NCI-H146 treated with DMSO at 0.1 percent for 48 hours (cell line): Measurements from ENCODE around the gene PAK5.

Experiments used
- DNase-seq: peaks from one replicate; lab custom pipeline; 2025; ENCODE audit not compliant: unreplicated experiment; lab: John Stamatoyannopoulos, UW

Gene PAK5

DNA sequence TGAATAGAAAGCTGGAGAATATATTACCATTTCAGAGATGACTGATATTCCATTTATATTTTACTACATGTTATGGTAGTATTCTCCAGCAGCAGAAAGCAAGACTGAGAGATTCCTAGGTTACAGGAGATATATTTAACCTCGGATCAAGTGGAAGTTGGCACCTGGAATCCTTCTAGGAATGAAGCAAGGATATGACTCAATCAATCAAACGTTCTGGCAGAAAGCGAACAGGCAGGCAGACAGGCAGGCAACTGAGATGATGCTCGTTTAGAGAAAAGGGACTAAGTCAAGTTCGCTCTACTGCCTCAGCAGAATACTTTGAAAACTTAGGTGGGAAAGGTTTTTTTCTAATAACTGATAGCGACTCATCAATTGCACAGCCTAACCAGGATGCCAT is 46.2 kb downstream of the PAK5 start:
- DNase-seq = no peak

DNA sequence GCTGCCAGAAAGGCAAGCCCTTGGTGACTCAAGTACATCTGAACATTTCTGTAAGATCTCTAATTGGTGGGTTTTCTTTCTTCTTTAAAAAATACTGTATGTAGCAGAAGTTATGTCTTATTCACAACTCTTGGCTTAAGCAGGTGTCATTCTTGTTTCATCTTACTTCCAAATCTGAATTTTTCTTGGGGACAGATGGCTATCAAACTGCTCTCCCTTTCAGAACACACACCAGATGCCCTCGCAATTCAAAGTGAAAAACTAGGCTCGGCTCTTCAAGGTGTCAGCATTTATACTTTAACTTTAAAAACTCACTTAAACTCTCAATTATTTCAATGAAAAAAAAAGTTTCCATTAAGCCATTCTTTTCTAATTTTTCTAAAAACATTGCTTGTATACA is 49.7 kb downstream of the PAK5 start:
- DNase-seq = no peak

DNA sequence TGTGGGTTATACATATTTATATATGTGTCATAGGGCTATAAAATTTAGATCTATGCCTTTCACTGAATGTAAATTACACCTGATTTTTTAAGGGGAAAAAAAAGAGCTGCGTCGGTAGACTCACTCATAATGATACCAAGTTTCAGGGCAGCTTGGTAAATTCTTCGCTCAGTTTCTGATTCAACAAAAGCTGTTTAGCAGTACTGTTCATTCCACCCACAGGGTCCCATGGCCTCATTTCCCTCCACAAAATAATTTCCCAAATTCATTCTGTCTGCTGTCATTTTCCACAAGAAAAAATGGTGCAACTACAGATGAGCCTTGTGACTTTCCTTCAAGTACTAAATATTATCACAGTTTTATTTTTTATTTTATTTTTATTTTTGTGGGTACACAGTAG is 63.7 kb downstream of the PAK5 start:
- DNase-seq = no peak

DNA sequence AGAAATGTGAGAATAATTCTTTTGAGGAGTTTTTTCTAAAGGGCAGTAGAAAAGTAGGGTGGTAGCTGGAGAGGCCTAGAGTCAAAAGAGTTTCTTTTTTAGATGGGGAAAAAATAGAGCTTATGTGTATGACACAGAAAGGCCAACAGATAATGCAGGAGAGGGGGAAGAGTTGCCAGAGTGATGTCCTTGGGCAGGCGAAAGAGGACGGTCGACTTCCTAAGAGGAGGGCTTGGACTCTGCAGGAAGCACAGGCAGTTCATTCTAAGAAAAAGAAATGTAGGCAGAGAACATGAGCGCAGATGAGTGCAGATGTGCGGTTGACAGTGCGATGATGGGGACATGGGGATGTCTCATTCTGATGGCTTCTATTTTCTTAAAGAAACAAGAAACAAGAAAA is 68.9 kb downstream of the PAK5 start:
- no peak for DNase-seq

DNA sequence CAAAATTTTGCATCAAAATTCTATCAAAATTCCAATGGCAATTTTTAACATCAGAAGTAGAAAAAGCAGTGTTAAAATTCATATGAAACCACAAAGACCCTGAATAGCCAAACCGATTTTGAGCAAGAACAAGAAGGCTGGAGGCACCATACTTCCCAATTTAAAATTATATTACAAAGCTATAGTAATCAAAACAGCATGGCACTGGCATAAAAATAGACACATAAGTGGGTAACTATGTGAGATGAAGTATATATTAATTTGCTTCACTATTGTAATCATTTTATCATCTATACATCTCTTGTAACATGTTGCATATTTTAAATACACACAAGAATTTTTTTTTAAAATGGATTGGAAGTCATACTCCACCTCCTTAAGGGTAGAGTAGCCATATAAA is 77.4 kb downstream of the PAK5 start:
- no peak for DNase-seq

DNA sequence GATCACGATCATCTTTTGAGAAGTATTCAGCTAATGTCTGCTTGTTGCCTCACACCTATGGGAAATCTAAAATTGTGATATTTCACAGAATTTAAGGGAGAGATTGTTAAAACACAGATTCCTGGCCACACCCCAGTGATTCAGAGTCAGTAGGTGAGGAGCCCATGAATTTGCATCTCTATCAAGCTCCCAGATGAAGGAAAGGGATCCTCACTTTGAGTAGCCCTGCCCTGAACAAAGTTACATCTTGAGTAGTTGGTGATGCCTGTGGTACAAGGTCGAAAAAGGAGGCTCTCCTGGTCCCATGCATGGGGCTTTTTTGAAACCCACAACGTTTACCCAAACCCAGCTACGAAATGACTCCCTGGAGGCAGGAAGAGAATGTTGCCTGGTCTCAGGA is 79.5 kb downstream of the PAK5 start:
- DNase-seq = no peak

DNA sequence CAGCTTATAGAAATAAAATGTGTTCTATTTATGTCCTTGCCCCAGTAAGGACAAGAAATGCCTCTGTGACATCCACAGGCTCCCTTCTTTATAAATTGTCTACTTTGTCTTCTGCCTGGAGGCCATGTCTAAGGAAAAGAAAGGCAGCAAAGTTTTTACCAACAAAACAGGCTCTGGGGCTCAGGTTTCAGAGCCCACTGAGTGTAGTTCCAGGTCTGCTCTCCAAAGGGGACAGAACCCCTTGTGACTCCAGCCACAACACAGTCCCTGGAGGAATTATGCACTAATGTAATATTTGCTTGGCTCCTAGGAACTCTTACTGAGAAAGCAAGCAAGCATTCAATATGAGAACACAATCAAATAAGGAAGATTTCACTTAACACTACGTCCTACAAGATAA is 80.1 kb downstream of the PAK5 start:
- no peak for DNase-seq

DNA sequence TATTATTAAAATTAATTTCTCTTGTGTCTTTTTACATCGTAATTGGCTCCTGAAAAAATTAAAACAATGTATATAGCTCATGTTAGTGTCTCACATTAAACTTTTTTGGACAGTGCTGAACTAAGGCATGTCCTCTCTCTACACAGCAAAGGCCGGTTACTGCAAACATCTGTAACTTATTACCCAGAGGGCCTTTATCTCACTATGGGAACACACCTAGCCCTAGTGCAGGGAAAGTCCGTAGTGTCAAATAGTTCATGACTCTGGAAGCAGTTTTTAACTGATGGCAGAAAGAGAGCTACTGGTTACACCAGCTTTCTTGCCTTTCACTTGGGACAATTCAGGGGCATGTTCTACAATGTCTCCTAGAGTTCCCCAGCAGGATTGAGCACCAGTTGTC is 82.2 kb downstream of the PAK5 start:
- DNase-seq = no peak

DNA sequence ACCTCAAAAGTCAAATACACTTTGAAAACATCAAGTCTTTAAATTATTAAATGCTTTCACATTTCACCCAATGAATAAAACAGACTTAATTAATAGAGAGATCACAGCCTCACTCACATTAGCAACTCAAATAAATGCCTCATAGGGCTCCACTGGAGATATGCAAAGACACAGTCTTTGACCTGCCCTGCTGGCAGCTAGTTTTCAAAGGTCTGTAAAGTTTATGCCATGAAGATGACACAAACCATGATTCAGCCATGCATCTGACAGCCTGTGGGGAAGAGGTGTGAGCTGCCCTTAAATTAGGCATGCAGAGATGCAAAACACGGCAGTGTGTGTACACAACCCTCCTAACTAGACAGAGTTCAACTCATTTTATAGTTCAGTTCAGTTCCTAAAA is 83.6 kb downstream of the PAK5 start:
- DNase-seq = no peak

DNA sequence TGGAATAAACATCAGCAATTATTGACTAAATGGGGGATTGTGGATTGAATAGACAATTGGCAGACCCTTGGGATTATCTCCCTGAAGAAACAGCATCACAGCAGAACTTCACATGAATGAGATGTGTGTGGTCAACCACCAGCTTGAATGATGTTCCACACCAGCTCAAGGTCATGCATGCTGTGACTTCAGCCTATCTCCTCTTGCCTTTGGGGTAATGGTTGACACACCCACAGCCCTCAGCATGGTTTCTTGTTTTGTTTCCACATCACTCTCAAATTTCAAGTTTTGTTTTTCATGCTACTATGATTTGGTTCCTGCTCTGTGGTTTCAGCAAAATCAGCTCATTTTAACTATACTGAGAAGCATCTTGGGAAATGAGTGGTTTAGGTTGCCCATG is 94.3 kb downstream of the PAK5 start:
- no peak for DNase-seq

DNA sequence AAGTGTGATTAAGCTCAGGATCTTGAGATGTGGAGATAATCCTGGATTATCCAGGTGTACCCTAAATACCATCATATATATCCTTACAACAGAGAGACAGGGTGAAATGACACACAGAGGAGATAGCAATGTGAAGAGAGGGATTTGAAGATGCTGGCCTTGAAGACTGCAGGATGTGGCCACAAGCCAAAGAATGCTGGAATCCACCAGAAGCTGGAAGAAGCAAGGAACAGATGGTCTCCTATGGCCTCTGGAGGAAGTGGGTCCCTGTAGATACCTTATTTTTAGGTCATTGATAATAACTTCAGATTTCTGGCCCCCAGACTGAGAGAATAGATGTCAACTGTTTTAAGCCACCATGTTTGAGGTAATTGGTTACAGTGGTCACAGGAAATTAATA is 95.0 kb downstream of the PAK5 start:
- no peak for DNase-seq

DNA sequence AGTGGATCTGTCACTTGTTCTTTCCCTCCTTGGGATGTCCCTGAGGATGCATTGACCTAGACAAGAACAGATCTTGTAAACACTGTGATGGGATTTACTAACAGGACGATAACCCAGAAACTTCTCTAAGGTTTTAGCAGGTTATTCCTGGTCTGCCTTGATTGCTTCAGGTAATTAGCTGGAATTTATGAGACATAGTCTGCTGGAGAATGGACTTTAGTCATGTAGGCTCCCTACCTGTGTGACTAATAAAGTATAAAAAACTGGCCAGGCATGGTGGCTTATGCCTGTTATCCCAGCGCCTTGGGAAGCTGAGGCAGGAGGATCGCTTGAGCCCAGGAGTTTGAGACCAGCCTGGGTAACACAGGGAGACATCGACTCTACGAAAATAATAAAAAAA is 96.1 kb downstream of the PAK5 start:
- no peak for DNase-seq

DNA sequence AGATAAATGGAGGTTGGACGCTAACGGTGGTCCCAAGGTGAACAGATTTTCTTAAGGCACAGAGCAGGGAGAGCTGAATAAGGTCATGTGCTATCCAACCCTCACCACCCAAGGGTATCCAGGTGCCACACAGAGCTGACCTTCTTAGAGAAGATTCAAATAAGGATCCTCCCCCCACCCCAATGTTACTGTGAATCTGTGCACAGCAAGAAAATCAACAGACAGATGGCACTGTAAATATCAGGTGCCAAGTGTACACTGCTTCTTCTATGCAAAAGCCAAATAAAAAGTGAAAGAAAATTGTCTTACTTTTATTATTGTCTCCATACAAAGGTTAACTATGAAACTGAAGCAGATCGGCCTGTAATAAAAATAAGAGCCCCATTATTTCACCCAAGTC is 96.9 kb downstream of the PAK5 start:
- DNase-seq = no peak

DNA sequence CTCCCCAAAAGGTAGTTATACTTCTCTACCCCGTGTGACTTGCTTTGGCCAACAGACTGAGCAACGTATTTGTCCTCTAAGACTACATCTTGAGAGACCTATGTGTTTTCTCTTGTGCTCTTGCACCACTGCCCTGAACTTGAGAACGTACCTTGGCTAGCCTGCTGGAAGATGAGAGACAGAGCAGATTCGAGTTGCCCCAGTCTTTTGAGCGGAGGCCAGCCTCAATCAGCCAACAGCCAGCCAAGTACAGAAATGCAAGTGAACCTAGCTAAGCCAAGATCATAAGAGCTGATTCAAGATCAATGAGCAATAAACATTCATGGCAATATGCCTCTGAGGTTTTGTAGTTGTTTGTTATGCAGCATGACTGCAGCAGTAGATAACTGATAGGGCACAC is 98.4 kb downstream of the PAK5 start:
- no peak for DNase-seq

DNA sequence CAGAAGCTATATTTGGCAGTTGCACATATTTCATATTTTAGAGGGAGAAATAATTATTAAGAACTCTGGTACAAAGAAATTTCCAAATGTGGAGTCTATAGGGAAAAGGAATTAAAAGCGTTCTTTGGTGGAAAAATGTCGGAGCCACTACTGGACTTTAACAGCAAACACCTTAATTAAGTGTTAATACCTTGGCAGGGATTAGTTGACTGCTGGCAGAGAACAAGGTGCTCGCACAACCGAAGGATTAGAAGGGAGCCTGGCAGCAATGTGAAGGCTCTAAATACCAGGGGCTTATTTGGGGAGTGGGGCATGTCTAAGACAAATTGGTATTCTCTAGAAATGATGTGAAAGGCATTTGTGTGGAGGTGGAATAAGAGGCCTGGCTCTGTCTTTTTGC is 98.9 kb downstream of the PAK5 start:
- DNase-seq = no peak

DNA sequence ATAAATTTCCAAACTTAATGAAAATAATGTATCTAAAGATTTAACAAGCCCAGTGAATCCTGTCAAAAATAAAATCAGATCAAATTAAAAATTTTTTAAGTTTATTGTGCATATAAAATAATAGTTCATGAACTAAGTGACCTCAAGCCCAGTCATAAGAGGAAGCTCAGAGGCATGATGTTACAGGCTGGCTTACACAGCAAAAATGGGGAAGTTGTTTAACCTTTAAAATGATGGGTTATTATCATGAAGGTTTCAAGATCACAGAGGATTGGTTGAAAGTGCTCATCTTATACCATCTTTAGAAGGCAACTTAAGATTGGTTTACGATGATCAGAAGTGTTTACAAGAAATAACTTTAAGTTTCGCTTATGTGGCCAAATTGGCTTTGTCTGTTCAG is 102.5 kb downstream of the PAK5 start:
- DNase-seq = no peak

DNA sequence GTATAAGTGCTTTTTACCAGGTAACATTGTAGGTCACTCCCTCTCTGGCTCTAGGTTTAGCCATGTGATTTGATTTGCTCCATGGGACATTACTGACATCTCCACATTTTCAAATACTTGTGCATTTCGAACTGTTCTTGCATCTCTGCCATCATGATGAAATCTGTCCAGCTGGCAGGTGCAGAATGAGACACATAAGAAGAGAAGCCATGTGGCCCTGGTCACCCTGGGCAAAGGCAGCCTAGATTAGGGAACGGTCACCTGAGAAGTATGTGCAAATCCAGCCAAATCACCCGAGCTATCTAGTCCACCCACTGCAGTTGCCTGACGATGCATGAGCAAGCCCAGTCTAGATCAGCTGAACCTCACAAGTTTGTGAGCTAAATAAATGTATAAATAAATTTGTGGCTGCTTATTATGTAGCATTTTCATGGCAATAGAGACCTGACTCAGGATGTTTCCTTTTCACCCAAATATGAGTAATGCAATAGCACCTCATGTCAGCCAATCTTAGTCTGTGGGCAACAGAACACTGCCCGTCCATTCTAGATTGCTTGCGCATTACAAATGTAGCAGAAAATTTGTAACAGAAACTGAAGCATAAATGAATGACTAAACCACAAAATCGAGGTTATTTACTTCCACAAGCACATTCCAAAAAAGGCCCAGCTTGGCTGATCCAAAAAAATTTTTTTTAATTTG is 115.2 kb downstream of the PAK5 start:
- no peak for DNase-seq

DNA sequence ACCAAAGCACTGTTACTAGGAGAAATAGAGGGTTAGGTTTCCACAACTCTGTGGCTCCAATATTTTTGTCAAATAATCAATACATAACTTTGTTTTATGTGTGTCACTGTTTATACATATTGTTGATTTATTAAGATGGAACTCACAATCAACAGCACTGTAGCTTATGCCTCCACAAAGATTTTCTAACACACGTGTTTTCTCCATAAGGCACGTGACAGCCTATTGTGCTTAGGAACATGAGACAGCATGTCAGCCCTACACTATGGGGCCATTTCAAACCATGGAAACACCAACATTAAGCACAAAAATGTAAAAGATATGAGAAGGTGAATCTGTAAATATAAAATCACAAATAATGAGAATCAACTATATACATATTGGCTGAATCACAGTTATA is 127.0 kb downstream of the PAK5 start:
- DNase-seq = no peak

DNA sequence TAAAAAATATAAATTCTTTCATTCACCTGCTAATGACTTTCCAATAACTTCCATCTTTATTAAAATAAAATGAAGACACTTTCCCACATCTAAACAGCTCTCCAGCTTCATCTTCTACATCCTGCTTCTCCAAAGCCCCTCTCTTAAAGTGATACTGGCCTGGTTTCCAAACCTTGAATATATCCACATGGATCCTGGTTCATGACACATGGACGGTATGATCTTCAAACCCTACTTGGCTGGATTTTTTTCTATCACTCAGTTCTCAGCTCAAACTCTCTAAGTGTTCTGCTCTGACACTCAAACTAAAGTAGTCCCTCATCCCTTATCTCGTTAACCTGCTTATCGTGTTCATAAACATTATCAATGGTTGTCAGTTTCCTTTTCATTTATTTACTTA is 128.2 kb downstream of the PAK5 start:
- no peak for DNase-seq

DNA sequence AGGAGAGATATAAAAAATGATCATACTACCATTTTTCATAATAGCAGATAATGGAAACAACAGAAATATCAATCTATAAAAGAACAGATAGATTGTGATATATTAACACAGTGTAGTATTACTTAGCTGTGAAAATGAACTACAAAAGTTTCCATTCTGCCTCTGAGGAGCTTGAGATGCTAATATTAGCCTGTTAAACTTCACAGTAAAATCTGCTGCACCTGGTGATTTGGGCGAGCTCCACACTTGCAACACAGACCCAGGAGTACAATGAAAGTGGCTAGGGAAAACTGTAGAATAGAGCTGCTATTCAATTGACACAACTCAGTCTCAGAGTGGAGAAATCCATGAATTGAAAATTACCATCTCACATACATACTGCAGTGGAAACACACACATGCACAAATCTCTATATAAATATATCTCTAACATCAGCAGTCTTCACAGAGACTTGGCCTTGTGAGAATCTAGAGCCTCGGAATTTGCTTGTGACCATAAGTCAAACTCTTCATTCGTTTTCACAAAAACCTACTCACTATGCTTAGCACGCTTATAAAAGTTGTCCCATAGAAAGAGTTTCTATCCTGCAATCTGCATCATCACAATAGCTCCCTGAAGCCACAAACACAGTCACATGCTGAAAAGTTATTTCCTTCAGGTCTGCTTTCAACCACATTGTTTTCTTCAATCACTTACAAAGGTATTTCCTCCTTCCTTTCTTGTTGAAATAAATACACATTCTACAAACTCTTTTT is 133.0 kb downstream of the PAK5 start:
- no peak for DNase-seq

DNA sequence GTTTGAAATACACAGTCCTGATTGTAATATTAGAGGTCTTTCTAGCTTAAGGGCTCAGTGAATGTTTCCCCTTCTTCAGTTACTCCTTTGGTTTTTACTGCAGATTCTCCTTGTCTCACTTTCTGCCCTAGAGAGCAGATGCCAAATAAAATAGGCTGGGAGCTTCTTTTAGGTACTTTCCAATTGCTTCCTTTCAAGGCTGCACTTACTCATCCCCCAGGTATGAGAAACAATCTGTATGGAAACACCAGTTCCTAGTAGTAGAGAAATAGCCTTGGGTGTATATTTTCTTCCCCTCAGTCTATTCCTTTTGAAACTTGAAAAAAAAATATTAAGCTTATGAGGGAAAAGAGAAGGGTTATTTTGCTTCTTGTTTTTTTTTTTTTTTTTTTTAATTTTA is 139.7 kb downstream of the PAK5 start:
- no peak for DNase-seq

DNA sequence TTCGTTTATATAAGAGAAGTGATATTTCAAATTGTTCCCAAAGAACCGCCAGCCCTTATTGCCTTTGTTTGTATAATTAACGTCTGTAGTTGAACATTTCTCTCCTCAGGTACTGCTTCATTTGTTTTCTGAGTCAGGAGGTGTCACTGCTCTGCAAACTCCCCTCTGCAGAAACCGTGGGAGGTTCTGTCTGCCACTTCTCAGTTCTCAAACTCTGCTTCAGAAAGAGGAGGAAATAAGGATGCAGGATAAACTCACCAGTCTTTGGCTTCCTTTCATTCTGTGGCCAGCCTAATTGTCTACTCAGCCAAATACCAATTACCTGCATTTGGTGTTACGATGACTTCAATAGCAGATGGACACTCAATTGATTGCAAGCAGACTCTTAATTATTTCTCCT is 149.8 kb downstream of the PAK5 start:
- peak; percentile 86 for DNase-seq

DNA sequence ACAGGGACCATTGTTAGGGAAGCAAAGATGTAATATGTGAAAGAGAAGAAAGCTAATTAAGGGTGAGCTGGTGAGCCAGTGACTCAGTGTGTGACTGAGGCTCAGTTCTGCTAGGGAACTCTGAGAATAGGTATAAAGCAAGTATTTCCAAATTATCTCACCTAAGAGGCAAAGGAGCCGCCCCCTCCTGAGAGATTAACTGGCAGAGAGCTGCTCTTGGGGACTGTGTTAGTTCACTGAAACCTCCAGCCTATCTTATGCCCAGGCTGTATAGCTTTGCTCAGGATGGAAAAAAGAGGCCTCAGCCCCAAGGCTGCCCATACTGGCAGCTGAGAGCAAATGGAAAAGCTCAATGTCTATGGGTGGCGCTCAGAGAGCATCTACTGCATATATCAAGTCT is 152.0 kb downstream of the PAK5 start:
- no peak for DNase-seq
